Skin epidermis (tissue), 12 donors: ENCODE measurements around the gene TMED6.
"Not testable (repeated sequence)": the region's sequence is repeated elsewhere in the genome, so short reads cannot be mapped to it uniquely, and the experiment has no call there.

Experiments
- H3K27ac ChIP-seq, 21 experiments: fragments of 200-600 bp; sonication (generic) in 11 of 21; one replicate each; pipeline ENCODE4 v1.5.0; 2020; ENCODE audit warnings: mild to moderate bottlenecking in 3 of 21, inconsistent platforms in 2 of 21, moderate library complexity in 2 of 21
- H3K4me3 ChIP-seq, 7 experiments: fragments of 200-600 bp; sonication (generic) in 2 of 7; one replicate each; pipeline ENCODE4 v1.5.0; 2020; ENCODE audit warnings: inconsistent platforms in 2 of 7, mild to moderate bottlenecking in 2 of 7, moderate library complexity in 1 of 7

The TMED6 gene

GRCh38 chr16:69310653-69311532 is 40.7 kb downstream of the TMED6 start, which contains the start of gene VPS4A:
Gene VPS4A, plus strand, starts transcription at chr16:69311350. Its CDS starts 162 bp downstream, at chr16:69311512.
- H3K27ac ChIP-seq, result peak within 1 kb of the TSS; percentile 78 to 98 (median 92)
- H3K4me3 ChIP-seq, result peak within 1 kb of the TSS; percentile 69 to 99 (median 86)

GRCh38 chr16:69309316-69309715 is 42.3 kb downstream of the TMED6 start:
- no peak overlapping the region for H3K27ac ChIP-seq
- no peak overlapping the region for H3K4me3 ChIP-seq

GRCh38 chr16:69307856-69308255 is 43.7 kb downstream of the TMED6 start:
- no peak overlapping the region for H3K27ac ChIP-seq

GRCh38 chr16:69307091-69307490 is 44.5 kb downstream of the TMED6 start:
- Histone ChIP-seq H3K27ac (peak overlapping the region in 1 of 21 experiments; percentile 50), H3K4me3 (no peak overlapping the region)

More at GRCh38 chr16:69307856-69308255, 43.7 kb downstream of the TMED6 start:
- no peak overlapping the region for H3K4me3 ChIP-seq

- Histone ChIP-seq H3K27ac (peak overlapping the region in 2 of 21 experiments; percentile 33 to 38), H3K4me3 (no peak overlapping the region)
Observed at GRCh38 chr16:69306031-69306430, 45.6 kb downstream of the TMED6 start.

- Histone ChIP-seq H3K4me3 (no peak overlapping the region), H3K27ac (no peak overlapping the region)
Observed at GRCh38 chr16:69302301-69302700, 49.3 kb downstream of the TMED6 start.

- Histone ChIP-seq H3K4me3 (no peak overlapping the region), H3K27ac (no peak overlapping the region)
Observed at GRCh38 chr16:69301861-69302260, 49.7 kb downstream of the TMED6 start.

- Histone ChIP-seq H3K4me3 (no peak overlapping the region), H3K27ac (no peak overlapping the region)
Observed at GRCh38 chr16:69301187-69301586, 50.4 kb downstream of the TMED6 start.

GRCh38 chr16:69298261-69298660 is 53.3 kb downstream of the TMED6 start:
- H3K27ac ChIP-seq, result no peak overlapping the region

GRCh38 chr16:69296771-69297170 is 54.8 kb downstream of the TMED6 start:
- H3K27ac ChIP-seq, H3K4me3 ChIP-seq: not testable (repeated sequence)

More at GRCh38 chr16:69298261-69298660, 53.3 kb downstream of the TMED6 start:
- no peak overlapping the region for H3K4me3 ChIP-seq

- H3K27ac ChIP-seq, result no peak overlapping the region
- H3K4me3 ChIP-seq, result no peak overlapping the region
Observed at GRCh38 chr16:69294051-69294450, 57.5 kb downstream of the TMED6 start.

- H3K4me3 ChIP-seq, result no peak overlapping the region
Observed at GRCh38 chr16:69293401-69293800, 58.2 kb downstream of the TMED6 start.

More at GRCh38 chr16:69293401-69293800, 58.2 kb downstream of the TMED6 start:
- H3K27ac ChIP-seq, result no peak overlapping the region
